ENCODE measurements around the gene TULP3. TPM values are rescaled to one million over a fixed set of nuclear protein-coding genes. Genes with fewer than 3 reads are reported as not detected.
A peak's percentile ranks its signal among the peaks of the same experiment; 100 is the strongest.

The TULP3 gene
- total and polyA plus RNA-seq, 2 of the 8 experiments (the other 6 are each of a cell fraction or from before 2014, with no cell fraction given): 18.4 to 21.2 TPM

DNA sequence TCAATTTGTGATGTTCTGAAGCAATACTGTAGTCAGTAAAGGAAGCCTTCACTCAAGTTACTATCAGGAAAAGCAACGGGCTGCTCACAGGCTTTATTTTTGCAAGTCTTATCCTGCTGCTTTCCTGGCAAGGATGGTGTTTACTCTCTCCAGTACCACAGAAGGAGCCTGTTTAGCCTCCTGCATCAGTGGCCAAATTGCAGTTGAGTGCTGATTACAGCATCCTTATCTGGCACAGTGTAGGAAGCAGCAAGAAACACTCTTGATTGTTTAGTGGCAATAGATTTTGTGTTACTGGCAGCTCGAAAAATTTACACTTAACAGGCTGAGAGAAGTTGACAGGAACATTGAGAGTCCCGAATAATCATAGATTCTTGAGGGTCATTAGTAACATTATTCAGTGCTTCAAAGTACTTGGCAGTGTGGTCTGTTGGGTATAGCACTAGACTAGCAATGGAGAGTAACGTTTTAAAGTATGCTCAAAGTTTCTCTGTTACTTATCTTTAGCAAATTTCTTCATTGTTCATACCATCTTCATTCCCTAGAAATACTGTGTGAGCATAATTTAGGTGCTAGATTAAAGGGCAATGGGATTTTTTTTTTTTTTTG lies 11.7 kb downstream of the TULP3 start:
- H3K18ac ChIP-seq (ENCODE audit: extremely low read depth, low read length): no peak overlapping the region
- H4K5ac ChIP-seq (ENCODE audit: insufficient read length, low read depth, low read length): no peak overlapping the region
- H3K79me2 ChIP-seq (ENCODE audit: control insufficient read depth in 1 of 2, insufficient read depth in 2 of 2, low read length in 2 of 2): peaks cover 3 to 5% of the 10 kb centered on the region in 2 experiments; a peak in 1 of 4 replicates
- H2AFZ ChIP-seq (ENCODE audit: low read length): no peak overlapping the region
- H3K27me3 ChIP-seq (replicated peaks in 1 of 4; ENCODE audit: control insufficient read depth in 3 of 4, extremely low read depth in 1 of 4, insufficient read depth in 3 of 4, low read length in 3 of 4): no peaks in the 10 kb centered on the region
- H3K9ac ChIP-seq (replicated peaks in 1 of 4; ENCODE audit: extremely low read depth in 1 of 4, low read depth in 3 of 4, low read length in 3 of 4): peak overlapping the region in 1 of 4 experiments; percentile 38; a peak in 1 of 7 replicates
- no peak overlapping the region for H4K91ac ChIP-seq (replicated peaks; ENCODE audit: insufficient read length, low read length)
- no peak overlapping the region for H2BK5ac ChIP-seq (ENCODE audit: low read depth, low read length)
- ChIA-PET CTCF (ENCODE audit: partially characterized antibody) (interaction anchor here (0.7 to 2.5 kb wide), 4 partner anchors 10 to 602 kb away, joined by 3 to 8 read pairs (median 5); no protein-coding TSS in a partner anchor), POLR2A (ENCODE audit: partially characterized antibody) (interaction anchor here (2.7 kb wide), 1 partner anchor 8 kb away, joined by 8 read pairs; no protein-coding TSS in a partner anchor)
- no peak for DNase-seq (ENCODE audit: low read depth in 1 of 2, low spot score in 2 of 2)
- no peaks in the 10 kb centered on the region for H3K79me1 ChIP-seq (ENCODE audit: low read depth, low read length)
- no peak overlapping the region for H3K56ac ChIP-seq (replicated peaks; ENCODE audit: insufficient read length, low read depth, low read length)
- no peaks in the 10 kb centered on the region for H4K20me1 ChIP-seq (replicated peaks in 1 of 2; ENCODE audit: control insufficient read depth in 1 of 2, insufficient read depth in 2 of 2, low read length in 2 of 2)
- no peak overlapping the region for H2BK120ac ChIP-seq (replicated peaks; ENCODE audit: low read depth, low read length)
- H4K8ac ChIP-seq (ENCODE audit: extremely low read depth, insufficient read depth, low read length): no peak overlapping the region
- H3K14ac ChIP-seq (ENCODE audit: insufficient read length): no peak overlapping the region
- no peaks in the 10 kb centered on the region for H3K23me2 ChIP-seq (ENCODE audit: low read depth, low read length)
- H3K27ac ChIP-seq (ENCODE audit: low read depth, low read length): no peak overlapping the region
- no peak overlapping the region for H2BK20ac ChIP-seq (ENCODE audit: low read length)
- FAIRE-seq: no peak
- no peak overlapping the region for H2BK15ac ChIP-seq (ENCODE audit: low read length)
- H2AK5ac ChIP-seq (ENCODE audit: low read depth, low read length): no peak overlapping the region
- 80% methylated on average over 4 of the region's 4 CpGs; no CpG with 5 or more reads in 1 of the 2 experiments for WGBS, 2 experiments (ENCODE audit: extremely low coverage in 1 of 2, insufficient coverage in 1 of 2, insufficient read length in 1 of 2, insufficient replicate concordance in 2 of 2, low coverage in 1 of 2, low lambda C conversion rate in 2 of 2, missing lambda C conversion rate in 1 of 2)
- H3K4me2 ChIP-seq (ENCODE audit: insufficient read depth in 1 of 2, low read depth in 2 of 2, low read length in 2 of 2): no peak overlapping the region
- H3K4me3 ChIP-seq (ENCODE audit: extremely low read depth in 1 of 4, insufficient read depth in 2 of 4, low read depth in 3 of 4, low read length in 4 of 4): no peak overlapping the region
- no peak overlapping the region for H3K23ac ChIP-seq (ENCODE audit: insufficient read length)
- no peaks in the 10 kb centered on the region for H3K9me3 ChIP-seq (ENCODE audit: insufficient read depth in 2 of 2, low read depth in 1 of 2, low read length in 1 of 2)
- no peak overlapping the region for H3K4ac ChIP-seq (replicated peaks; ENCODE audit: insufficient read length, low read depth, low read length)
- no peak overlapping the region for H2BK12ac ChIP-seq (ENCODE audit: low read depth, low read length)
- H3K4me1 ChIP-seq (replicated peaks in 1 of 4; ENCODE audit: control insufficient read depth in 3 of 4, insufficient read depth in 4 of 4, low read length in 3 of 4): no peaks in the 10 kb centered on the region
- no peaks in the 10 kb centered on the region for H3K36me3 ChIP-seq (ENCODE audit: control insufficient read depth in 2 of 4, insufficient read depth in 4 of 4, low read length in 3 of 4)
- TF ChIP-seq SRF (IDR thresholded peaks at IDR 0.05; ENCODE audit: low read depth, low read length): no peak
- no peak for TF ChIP-seq KDM4A (IDR thresholded peaks at IDR 0.05; ENCODE audit: low read depth, low read length, severe bottlenecking)
- TF ChIP-seq CTCF (IDR thresholded peaks at IDR 0.05; ENCODE audit: control extremely low read depth in 1 of 3, insufficient read depth in 1 of 3, low read depth in 1 of 3, low read length in 3 of 3): no peak
- no peak for TF ChIP-seq TCF12 (IDR thresholded peaks at IDR 0.05; ENCODE audit: low read depth, low read length)
- TF ChIP-seq CHD2 (IDR thresholded peaks at IDR 0.05; ENCODE audit: low read length): no peak
- no peak for TF ChIP-seq JUN (IDR thresholded peaks at IDR 0.05; ENCODE audit: low read depth, low read length)
- no peak for TF ChIP-seq GTF2F1 (IDR thresholded peaks at IDR 0.05; ENCODE audit: borderline replicate concordance, low read depth, low read length)
- no peak for TF ChIP-seq TBP (IDR thresholded peaks at IDR 0.05; ENCODE audit: low read depth, low read length)
- no peak for TF ChIP-seq USF2 (IDR thresholded peaks at IDR 0.05; ENCODE audit: low read length)
- TF ChIP-seq SP2 (IDR thresholded peaks at IDR 0.05; ENCODE audit: low read length): no peak
